AG09319 (cell line): Measurements from ENCODE around the gene CALCR.
"Not testable (repeated sequence)": the region's sequence is repeated elsewhere in the genome, so short reads cannot be mapped to it uniquely, and the experiment has no call there.

Source experiments
- DNase-seq: peaks from one replicate; pipeline ENCODE4 v3.0.0-alpha.2; 2010; ENCODE audit warnings: low read depth; ENCODE audit errors: extremely low read depth
- CTCF ChIP-seq: IDR thresholded peaks from 2 replicates; pipeline ENCODE4 v1.5.1; 2011; ENCODE audit warnings: low read depth, mild to moderate bottlenecking, inconsistent platforms, low read length, moderate library complexity

The CALCR gene

GRCh38 chr7:93530701-93531100, 43.8 kb downstream of the CALCR start:
- no peak for TF ChIP-seq CTCF
- no peak for DNase-seq

DNA sequence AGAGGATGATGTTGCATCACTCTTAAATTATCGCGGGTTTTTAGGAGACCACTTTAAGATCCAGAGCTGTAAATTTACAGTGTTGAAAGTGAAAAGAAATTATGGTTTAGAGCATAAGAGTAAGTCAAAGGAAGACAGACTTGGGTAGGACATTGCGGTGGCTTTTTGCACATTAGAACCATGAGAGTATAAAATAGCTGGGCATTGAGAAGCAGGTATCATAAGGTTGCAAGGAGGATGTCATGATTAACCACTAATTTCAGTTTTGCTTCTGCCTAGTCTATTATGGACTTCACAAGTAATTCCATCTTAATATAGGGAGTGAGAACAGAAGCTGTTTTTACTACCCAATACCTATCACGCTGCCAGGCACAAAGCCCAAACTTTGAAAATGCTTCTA, 57.7 kb downstream of the CALCR start:
- no peak for DNase-seq
- TF ChIP-seq CTCF, result no peak

DNA sequence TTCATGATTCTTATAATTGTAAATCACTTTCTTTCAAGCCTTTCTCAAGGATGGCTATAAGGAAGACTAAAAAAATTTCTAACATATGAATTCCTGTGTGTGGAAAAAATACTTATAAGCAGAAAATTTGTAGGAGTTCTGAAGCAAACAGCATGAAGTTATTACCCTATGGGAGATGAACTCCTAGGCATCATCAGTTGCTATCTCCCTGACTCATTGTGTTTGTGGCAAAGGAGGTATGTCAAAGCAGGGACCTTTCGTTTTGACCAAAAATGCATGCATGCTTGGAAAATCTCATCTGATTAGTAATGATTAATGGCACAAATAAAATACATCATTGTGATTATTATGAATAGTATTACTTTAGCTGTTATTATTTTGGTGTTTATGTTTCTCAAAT, 59.4 kb downstream of the CALCR start:
- no peak for TF ChIP-seq CTCF
- no peak for DNase-seq

DNA sequence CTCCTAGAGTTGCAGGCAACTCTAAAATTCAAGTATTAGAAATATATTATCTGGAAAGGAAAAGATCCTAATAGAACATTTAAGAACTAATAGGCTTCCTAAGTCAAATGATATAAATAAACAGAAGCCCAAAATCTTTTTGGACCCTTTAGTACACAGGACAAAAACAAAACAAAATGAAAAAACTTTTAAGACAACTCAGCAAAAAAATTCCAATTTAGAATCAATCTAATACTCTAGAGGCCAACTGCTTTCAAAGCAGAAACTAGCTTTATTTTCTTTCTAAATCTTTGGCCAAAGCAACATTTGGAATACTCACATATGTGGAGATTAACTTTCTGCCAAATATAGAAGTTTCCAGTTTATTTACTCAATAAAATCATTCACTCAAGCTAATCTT, 65.2 kb downstream of the CALCR start:
- no peak for TF ChIP-seq CTCF
- DNase-seq, result no peak

DNA sequence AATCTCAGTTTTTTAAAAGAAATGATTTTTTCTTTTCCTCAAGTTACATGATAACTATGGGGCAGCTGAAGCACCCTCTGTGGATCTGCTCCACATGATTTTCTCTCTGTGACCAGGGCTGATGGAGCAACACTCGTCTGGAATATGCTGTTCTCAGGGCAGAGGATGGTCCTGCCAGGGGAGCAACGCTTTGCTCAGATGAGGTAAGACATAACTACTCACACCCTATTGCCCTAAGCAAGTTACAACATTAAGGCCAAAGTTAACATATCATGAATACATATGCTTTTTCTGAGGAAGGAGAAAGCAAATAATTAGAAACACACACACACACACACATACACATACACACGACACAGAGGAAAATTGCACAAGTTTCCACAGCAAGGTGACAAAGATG, 71.4 kb downstream of the CALCR start:
- DNase-seq, result no peak
- no peak for TF ChIP-seq CTCF

- not testable (repeated sequence) for DNase-seq
Observed at GRCh38 chr7:93491860-93492259, 82.7 kb downstream of the CALCR start.

DNA sequence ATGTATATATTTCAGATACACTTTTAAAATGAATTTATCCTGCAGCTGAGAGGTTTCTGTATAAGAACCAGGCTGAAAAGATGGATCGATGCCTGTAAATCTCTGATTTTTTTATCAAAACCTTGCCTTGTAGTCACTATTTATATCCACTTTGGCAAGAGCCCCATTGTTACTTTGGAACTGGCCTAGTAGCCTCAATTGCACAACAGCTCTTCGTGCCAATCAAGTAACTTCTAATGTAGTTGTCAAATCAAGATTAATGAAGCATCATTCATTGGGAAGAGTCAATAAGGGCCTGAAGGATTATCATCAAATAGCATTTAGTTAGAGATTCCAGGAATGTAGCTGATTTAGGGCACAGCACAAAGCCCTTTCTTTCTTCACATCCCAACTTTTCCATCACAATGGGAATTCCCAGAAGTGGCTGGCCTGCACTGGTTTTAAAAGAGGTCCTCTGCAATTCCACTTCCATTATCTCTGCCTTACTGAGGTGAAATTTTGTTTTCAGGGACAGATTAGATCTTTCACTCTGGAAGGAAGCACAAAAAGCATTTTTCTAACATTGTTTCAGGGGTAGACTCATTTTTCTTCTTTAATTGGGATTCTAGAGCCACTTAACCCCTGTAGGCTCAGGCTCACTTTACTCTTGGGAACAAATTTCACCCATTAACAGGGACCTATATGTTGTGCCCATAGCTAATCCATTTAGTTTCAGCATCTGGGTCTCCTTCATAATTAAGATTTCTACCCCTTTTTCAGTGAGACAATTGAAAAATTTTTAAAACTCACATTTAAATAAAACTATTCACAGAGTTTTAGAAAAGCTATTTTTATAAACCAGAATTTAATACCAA, 97.8 kb downstream of the CALCR start:
- TF ChIP-seq CTCF, result no peak
- no peak for DNase-seq

DNA sequence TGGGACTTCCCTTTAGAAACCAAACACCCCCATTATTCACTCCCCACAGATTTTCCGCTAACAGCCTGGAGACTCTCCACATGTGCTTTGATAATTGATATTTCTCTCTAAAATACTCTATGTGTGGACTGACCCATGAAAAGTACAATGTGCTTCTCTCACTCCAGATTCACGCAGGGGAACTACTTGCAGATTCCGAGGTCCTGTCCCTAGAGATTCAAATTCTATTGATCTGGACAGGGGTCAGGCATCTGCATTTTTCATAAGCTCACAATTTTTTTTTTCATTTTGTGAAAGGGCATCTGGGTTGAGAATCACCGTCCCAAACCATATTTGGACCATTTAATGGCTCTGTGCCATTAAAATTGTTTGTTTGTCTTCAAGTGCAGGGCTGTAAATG, 98.7 kb downstream of the CALCR start:
- no peak for TF ChIP-seq CTCF
- DNase-seq, result no peak
